Pancreas (tissue), 10 donors: ENCODE data around the gene STAP1. TPM values are rescaled to one million over a fixed set of nuclear protein-coding genes. Genes with fewer than 3 reads are reported as not detected.

Experiments
- ATAC-seq, 4 donors: fragments of 200-7000 bp; cut with Tn5 transposase; one replicate each; pipeline versions ENCODE4 v1.8.0 to v1.9.1; 2020; ENCODE audit warnings: mild to moderate bottlenecking in 4 of 4, moderate library complexity in 4 of 4
- DNase-seq, 6 donors: peaks; one replicate each; pipeline ENCODE4 v3.0.0-alpha.2; 2020
- FAIRE-seq: peaks from 2 replicates; lab custom pipeline; 2012; peaks lifted over from hg19 to GRCh38; lab: Jason Lieb, UNC
- H3K27ac ChIP-seq, 4 donors: fragments of 200-600 bp; sonication (generic); 1 replicate in 3 of 4; 2 replicates in 1 of 4; pipeline versions ENCODE4 v1.5.0 to v1.8.0; 2020
- H3K27me3 ChIP-seq, 4 donors: fragments of 200-600 bp; one replicate each; pipeline ENCODE4 v1.8.0; 2021
- H3K36me3 ChIP-seq, 3 donors: fragments of 200-600 bp; sonication (generic) in 1 of 3; one replicate each; pipeline versions ENCODE4 v1.5.0 to v1.8.0; 2020 to 2021
- H3K4me1 ChIP-seq, 3 donors: fragments of 200-600 bp; one replicate each; pipeline ENCODE4 v1.8.0; 2021
- H3K4me3 ChIP-seq, 4 donors: fragments of 200-600 bp; sonication (generic) in 2 of 4; one replicate each; pipeline versions ENCODE4 v1.5.0 to v1.8.0; 2020 to 2021
- H3K9me3 ChIP-seq, 4 donors: fragments of 200-600 bp; one replicate each; pipeline ENCODE4 v1.8.0; 2021
- CTCF ChIP-seq, 4 donors: fragments of 200-600 bp; sonication (generic) in 3 of 4; IDR thresholded peaks; one replicate each; pipeline versions ENCODE4 v1.5.0 to v1.8.0; 2021; ENCODE audit warnings: antibody characterized with exemption in 4 of 4
- WGBS, 2 donors: extraction: QIAGEN DNeasy Blood & Tissue Kit; methylation state at CpG; one replicate each; pipeline ENCODE4 v1.1.7; 2013; 5-methylcytosine and 5-hydroxymethylcytosine counted together
- intact Hi-C, 3 donors: fragments of 100-400 bp; cut with DNase I; formaldehyde crosslinking; loops; one replicate each; pipeline versions ENCODE4 v1.11.1 to v1.14.2; 2022
- polyA plus RNA-seq, 2 donors: library from polyadenylated mRNA; stranded (reverse); fragments of 200-250 nt; gene quantifications; one replicate each; pipeline ENCODE4 v1.2.3, GENCODE V29; 2013
- total RNA-seq, 6 donors: library from RNA; stranded (reverse); fragmentation: NEBNext Ultra II Directional in 4 of 6; extraction: Animal tissue kit (Norgen Biotek cat#: 25700) in 4 of 6; gene quantifications; one replicate each; pipeline versions ENCODE4 v1.2.1 to v1.2.4, GENCODE V29; 2021 to 2023
- donor health status: healthy with polysubstance abuse.
- donor health status: DM: no; HTN: no; CAD: no; lungs with moderate emphysema.
- donor health status: DM: no; HTN: no; CAD: no.
- donor health status: control.
- donor health status: control.
- donor health status: Bipolar disorder and iron deficiency.
- donor health status: DM: yes; HTN: yes; CAD: no.
- donor health status: DM: no; HTN: no; CAD: no.
- donor health status: DM: no; HTN: no; CAD: no.
- donor health status: DM: yes; HTN: yes; CAD: no.

The STAP1 gene
- total and polyA plus RNA-seq, 8 donors = 0.21 to 0.29 (median 0.25) TPM; not detected in 4

DNA sequence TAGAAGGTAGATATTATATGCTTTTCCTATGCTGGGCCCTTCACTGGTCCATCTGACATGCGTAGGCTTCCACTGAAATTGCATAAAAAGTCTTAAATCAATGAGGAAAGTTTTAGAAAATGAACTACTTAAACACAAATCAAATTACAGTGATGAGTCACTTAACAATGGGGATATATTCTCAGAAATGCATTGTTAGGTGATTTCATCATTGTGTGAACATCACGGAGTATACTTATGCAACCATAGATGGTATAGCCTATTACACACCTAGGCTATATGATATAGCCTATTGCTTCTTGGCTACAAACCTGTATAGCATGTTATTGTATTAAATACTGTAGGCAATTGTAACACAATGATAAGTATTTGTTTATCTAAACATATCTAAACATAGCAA lies 10.3 kb downstream of the STAP1 start:
- FAIRE-seq = no peak
- WGBS, 2 donors = 94 to 98% methylated on average over 2 of the region's 2 CpGs

DNA sequence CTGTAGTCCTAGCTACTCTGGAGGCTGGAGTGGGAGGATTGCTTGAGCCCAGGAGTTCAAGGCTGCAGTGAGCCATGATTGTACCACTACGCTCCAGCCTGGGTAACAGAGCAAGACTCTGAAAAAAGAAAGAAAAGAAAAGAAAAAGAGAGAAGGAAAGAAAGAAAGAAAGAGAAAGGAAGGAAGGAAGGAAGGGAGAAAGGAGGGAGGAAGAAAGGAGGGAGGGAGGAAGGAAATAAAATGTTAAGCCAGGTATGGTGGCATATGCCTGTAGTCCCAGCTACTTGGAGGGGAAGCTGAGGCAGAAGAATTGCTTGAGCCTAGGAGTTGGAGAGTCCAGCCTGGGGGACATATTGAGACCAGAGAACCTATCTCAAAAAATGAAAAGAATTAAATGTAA lies 12.0 kb downstream of the STAP1 start:
- no peak for FAIRE-seq
- no peak for TF ChIP-seq CTCF (IDR thresholded peaks at IDR 0.05)
- 89 to 99% methylated on average over 1 of the region's 1 CpG for WGBS, 2 donors

More for the DNA sequence above, 10.3 kb downstream of the STAP1 start:
- no peak for ATAC-seq
- H3K4me1 ChIP-seq = no peaks in the 10 kb centered on the region
- H3K27me3 ChIP-seq = no peaks in the 10 kb centered on the region
- no peaks in the 10 kb centered on the region for H3K36me3 ChIP-seq
- no peak overlapping the region for H3K27ac ChIP-seq
- no peaks in the 10 kb centered on the region for H3K9me3 ChIP-seq
- DNase-seq = no peak
- intact Hi-C loops = no loop called here
- no peak overlapping the region for H3K4me3 ChIP-seq
- TF ChIP-seq CTCF (IDR thresholded peaks at IDR 0.05) = no peak

DNA sequence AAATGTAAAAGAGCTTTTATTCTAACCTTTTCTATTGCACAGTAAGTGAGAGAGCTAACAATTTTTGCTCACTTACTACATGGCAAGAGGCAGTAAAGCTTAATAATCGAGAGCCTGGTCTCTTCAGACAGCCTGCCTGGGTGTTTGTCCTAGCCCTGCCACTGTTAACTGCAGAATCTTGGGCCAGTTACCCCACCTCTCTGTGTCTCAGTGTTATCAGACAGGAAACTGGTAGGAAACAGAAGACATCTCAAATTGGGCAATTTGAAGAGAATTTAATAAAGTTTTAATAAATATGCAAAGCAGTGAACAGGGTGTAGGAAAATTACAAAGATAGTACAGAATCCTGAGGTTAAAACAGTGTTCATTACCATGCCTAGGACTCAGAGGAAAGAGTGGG lies 13.4 kb downstream of the STAP1 start:
- 34 to 40% methylated on average over 1 of the region's 1 CpG for WGBS, 2 donors
- intact Hi-C loops = no loop called here

More for the DNA sequence above, 12.0 kb downstream of the STAP1 start:
- no peak overlapping the region for H3K27ac ChIP-seq
- no peaks in the 10 kb centered on the region for H3K9me3 ChIP-seq
- no peaks in the 10 kb centered on the region for H3K36me3 ChIP-seq
- intact Hi-C loops = no loop called here
- H3K27me3 ChIP-seq = no peaks in the 10 kb centered on the region
- DNase-seq (no peak), ATAC-seq (no peak)
- no peak overlapping the region for H3K4me3 ChIP-seq
- no peaks in the 10 kb centered on the region for H3K4me1 ChIP-seq

GRCh38 chr4:67573193-67573592 lies 14.7 kb downstream of the STAP1 start:
- Histone ChIP-seq H3K27me3 (no peaks in the 10 kb centered on the region), H3K9me3 (no peaks in the 10 kb centered on the region), H3K27ac (no peak overlapping the region), H3K36me3 (no peaks in the 10 kb centered on the region), H3K4me1 (no peaks in the 10 kb centered on the region), H3K4me3 (no peak overlapping the region)
- ATAC-seq (no peak), DNase-seq (no peak), FAIRE-seq (no peak)
- intact Hi-C loops = no loop called here
- no peak for TF ChIP-seq CTCF (IDR thresholded peaks at IDR 0.05)

More for the DNA sequence above, 13.4 kb downstream of the STAP1 start:
- H3K27ac ChIP-seq = no peak overlapping the region
- ATAC-seq (no peak), FAIRE-seq (no peak), DNase-seq (no peak)
- no peaks in the 10 kb centered on the region for H3K36me3 ChIP-seq
- H3K9me3 ChIP-seq = no peaks in the 10 kb centered on the region
- no peak overlapping the region for H3K4me3 ChIP-seq
- TF ChIP-seq CTCF (IDR thresholded peaks at IDR 0.05) = no peak
- H3K27me3 ChIP-seq = no peaks in the 10 kb centered on the region
- H3K4me1 ChIP-seq = no peaks in the 10 kb centered on the region

DNA sequence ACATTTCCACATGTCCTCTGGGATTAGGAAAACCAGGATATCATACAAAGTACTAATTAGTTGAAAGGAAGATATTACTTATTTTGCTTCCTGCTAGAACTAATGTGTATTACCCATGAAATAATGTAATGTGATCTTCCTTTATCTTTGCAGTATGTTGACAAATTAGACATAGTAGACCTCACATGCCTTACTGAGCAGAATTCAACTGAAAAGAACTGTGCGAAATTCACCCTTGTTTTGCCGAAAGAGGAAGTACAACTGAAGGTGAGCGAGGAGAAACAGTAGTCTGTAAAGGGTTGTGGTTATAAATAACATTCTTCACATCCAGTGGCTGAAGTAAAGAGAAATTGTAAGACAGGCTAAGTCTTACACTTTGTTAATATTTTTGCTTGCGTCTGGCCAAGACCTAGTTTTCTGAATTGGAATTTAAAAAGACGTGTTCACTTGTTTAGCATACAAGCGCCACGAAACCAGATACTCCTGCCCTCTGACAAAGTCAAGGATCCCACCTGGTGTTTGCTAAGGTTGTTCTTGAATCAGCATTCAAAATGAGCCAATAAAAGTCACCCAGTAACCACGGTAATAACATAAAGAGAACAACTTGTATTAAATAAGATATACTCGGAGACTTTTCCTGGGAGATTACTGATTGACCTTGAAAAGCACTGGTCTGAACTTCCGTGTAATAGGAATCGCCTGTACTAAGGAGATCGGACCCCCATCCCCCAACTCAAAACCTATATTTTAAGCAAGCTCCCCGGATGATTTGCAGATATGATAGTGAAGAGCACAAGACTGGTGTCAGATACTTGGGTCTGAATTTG lies 16.9 kb downstream of the STAP1 start:
- no peak for FAIRE-seq
- intact Hi-C loops = no loop called here
- no peaks in the 10 kb centered on the region for H3K4me1 ChIP-seq
- no peak for TF ChIP-seq CTCF (IDR thresholded peaks at IDR 0.05)
- WGBS, 2 donors = 51 to 79% methylated on average over 13 of the region's 13 CpGs
- no peaks in the 10 kb centered on the region for H3K9me3 ChIP-seq
- H3K4me3 ChIP-seq = no peak overlapping the region
- H3K27ac ChIP-seq = peak overlapping the region in 2 of 4 donors; percentile 23 to 46
- DNase-seq = peak in 1 of 6 donors; percentile 11
- H3K36me3 ChIP-seq = no peaks in the 10 kb centered on the region
- ATAC-seq = peak in 3 of 4 donors; percentile 38 to 86 (median 50)
- H3K27me3 ChIP-seq = no peaks in the 10 kb centered on the region
